SU-DHL-6 (cell line): ENCODE data around the gene GRAMD4.

Experiments used
- EZH2phosphoT487 ChIP-seq: fragments of 200-600 bp; sonication (generic), shearing (Covaris generic); conservative IDR thresholded peaks from 2 replicates; pipeline ENCODE4 v1.6.1; 2018; ENCODE audit warnings: mild to moderate bottlenecking, antibody characterized with exemption, low read length, moderate library complexity, mixed read lengths
- TF ChIP-seq, protein P1 (sequence below): fragments of 200-600 bp; sonication (generic); IDR thresholded peaks from one replicate; pipeline ENCODE4 v1.5.1; 2017; ENCODE audit warnings: antibody characterized with exemption, mild to moderate bottlenecking, low read length, moderate library complexity; ENCODE audit not compliant: insufficient read depth, poor library complexity, severe bottlenecking

DNA sequence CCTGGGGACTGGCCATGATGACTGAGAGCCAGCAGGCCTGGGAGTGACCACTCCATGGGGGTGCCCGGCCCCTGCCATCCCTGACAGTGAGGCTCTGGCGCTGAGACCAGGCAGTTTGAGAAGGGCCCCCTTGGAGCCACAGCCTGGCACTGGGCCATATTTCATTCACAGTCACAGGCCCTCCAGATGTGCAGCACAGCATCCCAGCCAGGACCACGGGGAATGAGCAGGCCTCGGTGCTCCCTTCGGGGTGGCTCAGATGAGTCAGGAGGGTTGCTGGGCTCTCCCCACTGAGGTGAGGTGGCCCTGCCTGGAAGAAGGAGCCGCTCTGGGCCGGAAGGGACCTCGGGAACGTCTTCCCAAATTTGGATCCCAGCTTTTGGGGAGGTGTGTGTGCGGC, 53.0 kb downstream of the GRAMD4 start:
- TF ChIP-seq, protein P1, sequence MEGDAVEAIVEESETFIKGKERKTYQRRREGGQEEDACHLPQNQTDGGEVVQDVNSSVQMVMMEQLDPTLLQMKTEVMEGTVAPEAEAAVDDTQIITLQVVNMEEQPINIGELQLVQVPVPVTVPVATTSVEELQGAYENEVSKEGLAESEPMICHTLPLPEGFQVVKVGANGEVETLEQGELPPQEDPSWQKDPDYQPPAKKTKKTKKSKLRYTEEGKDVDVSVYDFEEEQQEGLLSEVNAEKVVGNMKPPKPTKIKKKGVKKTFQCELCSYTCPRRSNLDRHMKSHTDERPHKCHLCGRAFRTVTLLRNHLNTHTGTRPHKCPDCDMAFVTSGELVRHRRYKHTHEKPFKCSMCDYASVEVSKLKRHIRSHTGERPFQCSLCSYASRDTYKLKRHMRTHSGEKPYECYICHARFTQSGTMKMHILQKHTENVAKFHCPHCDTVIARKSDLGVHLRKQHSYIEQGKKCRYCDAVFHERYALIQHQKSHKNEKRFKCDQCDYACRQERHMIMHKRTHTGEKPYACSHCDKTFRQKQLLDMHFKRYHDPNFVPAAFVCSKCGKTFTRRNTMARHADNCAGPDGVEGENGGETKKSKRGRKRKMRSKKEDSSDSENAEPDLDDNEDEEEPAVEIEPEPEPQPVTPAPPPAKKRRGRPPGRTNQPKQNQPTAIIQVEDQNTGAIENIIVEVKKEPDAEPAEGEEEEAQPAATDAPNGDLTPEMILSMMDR = no peak
- no peak for TF ChIP-seq EZH2phosphoT487
